OCI-LY7 (cell line): ENCODE measurements around the gene IFFO2. TPM values are rescaled to one million over a fixed set of nuclear protein-coding genes. Genes with fewer than 3 reads are reported as not detected.

Experiments used
- BruUV-seq: library from RNA; stranded (reverse); fragments of 400-500 nt; replicated peaks from 2 replicates; lab custom pipeline; 2021; lab: Mats Ljungman, UMichigan
- CTCF ChIA-PET: fragments of 300-600 bp; sonication (Branson Sonifier 250); formaldehyde crosslinking; loops from one replicate; lab custom pipeline; 2022; ENCODE audit warnings: antibody characterized with exemption; ENCODE audit not compliant: unreplicated experiment; lab: Charles Lee
- POLR2A ChIA-PET: fragments of 300-600 bp; sonication (Branson Sonifier 250); formaldehyde crosslinking; loops from one replicate; lab custom pipeline; 2022; ENCODE audit warnings: antibody characterized with exemption; lab: Charles Lee
- DNase-seq: peaks from one replicate; pipeline ENCODE4 v3.0.0-alpha.2; 2015; ENCODE audit warnings: low spot score
- H2AFZ ChIP-seq: fragments of 200-600 bp; sonication (generic), shearing (Covaris generic); 2 replicates; pipeline ENCODE4 v1.6.1; 2014; ENCODE audit warnings: mild to moderate bottlenecking, antibody characterized with exemption, low read length, moderate library complexity
- H3K27ac ChIP-seq: fragments of 200-600 bp; sonication (generic); 2 replicates; pipeline ENCODE4 v1.5.1; 2014; ENCODE audit warnings: mixed run types, low read depth, mild to moderate bottlenecking, moderate library complexity, low read length, inconsistent platforms; ENCODE audit not compliant: poor library complexity, severe bottlenecking
- H3K36me3 ChIP-seq: fragments of 200-600 bp; sonication (generic); 2 replicates; pipeline ENCODE4 v1.6.1; 2014; ENCODE audit warnings: mild to moderate bottlenecking, antibody characterized with exemption, low read length, moderate library complexity, mixed read lengths; ENCODE audit not compliant: insufficient read depth
- H3K4me1 ChIP-seq: fragments of 200-600 bp; sonication (generic); 2 replicates; pipeline ENCODE4 v1.5.1; 2014; ENCODE audit warnings: mild to moderate bottlenecking, low read length; ENCODE audit not compliant: insufficient read depth, poor library complexity, severe bottlenecking
- H3K4me2 ChIP-seq: fragments of 200-600 bp; sonication (generic); 2 replicates; pipeline ENCODE4 v1.6.1; 2014; ENCODE audit warnings: mild to moderate bottlenecking, low read length
- H3K4me3 ChIP-seq: fragments of 200-600 bp; sonication (generic); 2 replicates; pipeline ENCODE4 v1.5.1; 2014; ENCODE audit warnings: mild to moderate bottlenecking, low read depth, low read length; ENCODE audit not compliant: poor library complexity, severe bottlenecking
- H3K79me2 ChIP-seq: fragments of 200-600 bp; sonication (generic); 2 replicates; pipeline ENCODE4 v1.6.1; 2016; ENCODE audit warnings: low read depth, mild to moderate bottlenecking, low read length, moderate library complexity, mixed read lengths; ENCODE audit not compliant: insufficient read depth
- H3K9me2 ChIP-seq: fragments of 200-600 bp; sonication (generic); 2 replicates; pipeline ENCODE4 v1.6.1; 2016; ENCODE audit warnings: mild to moderate bottlenecking, low read length, mixed read lengths; ENCODE audit not compliant: insufficient read depth
- H3K9me3 ChIP-seq: fragments of 200-600 bp; sonication (generic); 2 replicates; pipeline ENCODE4 v1.6.1; 2014; ENCODE audit warnings: mild to moderate bottlenecking, mixed run types, low read length, mixed read lengths
- H4K20me1 ChIP-seq: fragments of 200-600 bp; sonication (generic); 2 replicates; pipeline ENCODE4 v1.6.1; 2014; ENCODE audit warnings: mild to moderate bottlenecking, antibody characterized with exemption, low read length, moderate library complexity, mixed read lengths; ENCODE audit not compliant: insufficient read depth
- EZH2phosphoT487 ChIP-seq: fragments of 200-600 bp; sonication (generic); IDR thresholded peaks from 2 replicates; pipeline ENCODE4 v1.6.1; 2018; ENCODE audit warnings: low read depth, borderline replicate concordance, mild to moderate bottlenecking, mixed run types, antibody characterized with exemption, low read length, moderate library complexity, mixed read lengths
- intact Hi-C: fragments of 100-400 bp; cut with micrococcal nuclease; formaldehyde crosslinking; loops from one replicate; pipeline ENCODE4 v1.10.0; 2022; ENCODE audit not compliant: unreplicated experiment
- total RNA-seq, 2 experiments: library from RNA; depleted of rRNA in 1 of 2; stranded (reverse); fragments of >200 nt in 1 of 2; shearing (Covaris generic) in 1 of 2; gene quantifications; 2 replicates each; pipeline ENCODE4 v1.2.3, GENCODE V29; 2014 to 2022
- TF ChIP-seq, protein P1 (sequence below): fragments of 200-600 bp; sonication (generic); conservative IDR thresholded peaks from 2 replicates; pipeline ENCODE4 v1.5.1; 2014; ENCODE audit warnings: mild to moderate bottlenecking, antibody characterized with exemption, low read length, moderate library complexity, mixed read lengths

Gene IFFO2
- total RNA-seq, 2 experiments from 2014 or later = 0.06 to 0.44 TPM

DNA sequence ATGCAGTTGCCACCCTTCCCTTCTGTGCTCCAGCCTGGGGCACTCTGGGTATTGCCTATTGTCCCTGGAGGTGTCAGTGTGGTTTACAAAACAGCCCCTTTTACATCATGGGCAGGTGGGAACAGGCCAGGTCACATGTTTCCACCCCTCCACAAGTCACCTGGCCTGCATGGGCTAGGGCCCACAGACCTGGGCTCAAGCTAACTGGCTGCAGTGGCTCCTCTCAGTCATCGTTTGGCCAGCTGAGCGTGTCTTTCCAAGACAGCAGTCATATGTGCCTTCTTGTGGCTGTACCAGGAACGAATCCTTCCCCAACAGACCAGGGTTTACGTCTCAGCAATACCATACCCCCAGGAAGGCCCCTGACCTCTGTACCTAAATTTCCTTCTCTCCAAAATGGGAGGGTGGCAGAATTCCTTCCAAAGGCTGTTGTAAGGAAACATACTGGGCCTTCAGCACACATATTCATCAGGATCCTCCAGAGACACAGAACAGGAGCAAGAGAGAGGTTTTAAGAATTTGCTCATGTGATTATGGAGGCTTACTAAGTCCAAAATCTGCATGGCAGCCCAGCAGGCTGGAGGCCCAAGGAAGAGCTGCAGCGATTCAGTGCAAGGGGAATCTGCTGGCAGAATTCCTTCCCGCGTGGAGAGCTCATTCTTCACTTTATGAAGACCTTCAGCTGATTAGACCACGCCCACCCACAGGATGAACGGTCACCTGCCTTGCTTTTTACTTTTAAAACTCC lies 86.5 kb downstream of the IFFO2 start:
- no peaks in the 10 kb centered on the region for H3K36me3 ChIP-seq
- BruUV-seq = no TSS peak
- H3K9me3 ChIP-seq = no peaks in the 10 kb centered on the region
- no peaks in the 10 kb centered on the region for H3K4me1 ChIP-seq
- intact Hi-C loops = no loop called here
- H3K4me2 ChIP-seq = no peak overlapping the region
- no peak overlapping the region for H2AFZ ChIP-seq
- no peaks in the 10 kb centered on the region for H4K20me1 ChIP-seq
- H3K27ac ChIP-seq = no peak overlapping the region
- no peak overlapping the region for H3K4me3 ChIP-seq
- POLR2A ChIA-PET = no interaction called here
- no peaks in the 10 kb centered on the region for H3K9me2 ChIP-seq
- DNase-seq = no peak
- CTCF ChIA-PET = no interaction called here
- no peaks in the 10 kb centered on the region for H3K79me2 ChIP-seq
- TF ChIP-seq EZH2phosphoT487 = no peak
- TF ChIP-seq, protein P1, sequence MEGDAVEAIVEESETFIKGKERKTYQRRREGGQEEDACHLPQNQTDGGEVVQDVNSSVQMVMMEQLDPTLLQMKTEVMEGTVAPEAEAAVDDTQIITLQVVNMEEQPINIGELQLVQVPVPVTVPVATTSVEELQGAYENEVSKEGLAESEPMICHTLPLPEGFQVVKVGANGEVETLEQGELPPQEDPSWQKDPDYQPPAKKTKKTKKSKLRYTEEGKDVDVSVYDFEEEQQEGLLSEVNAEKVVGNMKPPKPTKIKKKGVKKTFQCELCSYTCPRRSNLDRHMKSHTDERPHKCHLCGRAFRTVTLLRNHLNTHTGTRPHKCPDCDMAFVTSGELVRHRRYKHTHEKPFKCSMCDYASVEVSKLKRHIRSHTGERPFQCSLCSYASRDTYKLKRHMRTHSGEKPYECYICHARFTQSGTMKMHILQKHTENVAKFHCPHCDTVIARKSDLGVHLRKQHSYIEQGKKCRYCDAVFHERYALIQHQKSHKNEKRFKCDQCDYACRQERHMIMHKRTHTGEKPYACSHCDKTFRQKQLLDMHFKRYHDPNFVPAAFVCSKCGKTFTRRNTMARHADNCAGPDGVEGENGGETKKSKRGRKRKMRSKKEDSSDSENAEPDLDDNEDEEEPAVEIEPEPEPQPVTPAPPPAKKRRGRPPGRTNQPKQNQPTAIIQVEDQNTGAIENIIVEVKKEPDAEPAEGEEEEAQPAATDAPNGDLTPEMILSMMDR = no peak

DNA sequence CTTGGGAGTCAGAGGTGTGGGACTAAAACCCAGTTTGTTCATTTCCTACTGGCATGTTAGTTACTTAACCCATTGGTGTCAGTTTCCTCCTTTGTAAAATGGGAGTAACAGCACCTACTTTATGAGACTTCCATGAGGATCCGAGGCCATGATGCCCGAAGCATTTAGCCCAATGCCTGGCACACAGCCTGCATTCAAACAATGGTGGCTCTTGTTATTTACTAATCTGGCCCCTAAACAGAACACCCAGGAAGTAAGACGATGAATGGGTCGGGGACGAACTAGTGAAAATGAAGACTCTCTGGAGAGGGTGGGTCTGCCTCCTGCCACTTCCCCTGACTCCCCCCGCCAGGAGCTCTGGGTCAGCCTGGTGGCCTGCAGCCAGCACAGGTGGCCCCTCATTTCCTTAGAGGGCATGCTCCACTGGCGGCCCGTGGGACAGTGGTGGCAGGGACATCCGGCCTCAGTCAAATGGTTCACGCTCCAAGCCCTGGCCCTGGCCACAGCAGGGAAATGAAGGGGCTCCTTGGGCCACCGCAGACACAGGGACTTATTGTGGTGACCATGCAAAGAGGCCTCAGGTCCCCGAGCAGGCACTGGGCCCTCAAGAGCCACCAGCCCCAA lies 87.6 kb downstream of the IFFO2 start:
- no peak overlapping the region for H3K4me2 ChIP-seq
- CTCF ChIA-PET = no interaction called here
- no TSS peak for BruUV-seq
- H4K20me1 ChIP-seq = no peaks in the 10 kb centered on the region
- H2AFZ ChIP-seq = no peak overlapping the region
- H3K9me3 ChIP-seq = no peaks in the 10 kb centered on the region
- intact Hi-C loops = no loop called here
- no peak overlapping the region for H3K4me3 ChIP-seq
- H3K27ac ChIP-seq = no peak overlapping the region
- no peaks in the 10 kb centered on the region for H3K9me2 ChIP-seq
- DNase-seq = no peak
- POLR2A ChIA-PET = no interaction called here
- no peaks in the 10 kb centered on the region for H3K4me1 ChIP-seq
- H3K36me3 ChIP-seq = no peaks in the 10 kb centered on the region
- H3K79me2 ChIP-seq = no peaks in the 10 kb centered on the region
- no peak for TF ChIP-seq EZH2phosphoT487
- TF ChIP-seq, protein P1 = no peak

DNA sequence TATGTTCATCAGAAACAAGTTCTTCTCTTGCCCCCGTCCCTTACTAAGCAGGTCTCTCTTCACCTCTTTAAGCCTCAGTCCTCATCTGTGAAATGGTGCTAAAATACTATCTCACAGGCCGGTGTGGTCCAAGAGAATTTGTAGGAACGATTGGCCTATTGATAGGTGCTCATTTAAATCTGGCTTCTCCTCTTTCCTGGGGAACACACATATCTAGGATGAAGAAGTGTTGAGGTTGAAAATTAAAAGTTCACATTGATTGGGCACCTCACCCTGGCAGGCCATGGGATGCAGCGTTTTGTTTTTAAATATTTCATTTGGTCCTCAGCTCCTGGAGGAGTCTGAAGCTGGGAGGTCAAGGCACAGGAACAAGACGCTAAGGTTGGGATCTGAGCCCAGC lies 88.1 kb downstream of the IFFO2 start:
- ChIA-PET POLR2A (no interaction called here), CTCF (no interaction called here)
- H3K4me1 ChIP-seq = no peaks in the 10 kb centered on the region
- H3K9me3 ChIP-seq = no peaks in the 10 kb centered on the region
- no peak overlapping the region for H2AFZ ChIP-seq
- TF ChIP-seq EZH2phosphoT487 = no peak
- TF ChIP-seq, protein P1 = no peak
- H3K4me2 ChIP-seq = no peak overlapping the region
- H3K9me2 ChIP-seq = no peaks in the 10 kb centered on the region
- no peaks in the 10 kb centered on the region for H3K79me2 ChIP-seq
- H3K27ac ChIP-seq = no peak overlapping the region
- H3K4me3 ChIP-seq = no peak overlapping the region
- no peaks in the 10 kb centered on the region for H3K36me3 ChIP-seq
- no peaks in the 10 kb centered on the region for H4K20me1 ChIP-seq
- BruUV-seq = no TSS peak
- no peak for DNase-seq
- intact Hi-C loops = no loop called here
